Activated CD4-positive, alpha-beta T cell treated with anti-CD3 and anti-CD28 coated beads, Interleukin-2, Interleukin-6, amounts not matched to agents 100 ng/mL and 50 ng/mL, durations not matched to agents 16 hours and 8 hours (primary cell): ENCODE data around the gene ZFPL1.

ENCODE experiments used
- DNase-seq: peaks from one replicate; pipeline ENCODE4 v3.0.0-alpha.2; 2020

Gene ZFPL1

GRCh38 chr11:65095974-65096806 is 12.2 kb downstream of the ZFPL1 start, which contains the start of gene VPS51:
Gene VPS51 (plus strand): TSS chr11:65096214. CDS start chr11:65096251, 37 bp downstream.
- peak; percentile 91 for DNase-seq

DNA sequence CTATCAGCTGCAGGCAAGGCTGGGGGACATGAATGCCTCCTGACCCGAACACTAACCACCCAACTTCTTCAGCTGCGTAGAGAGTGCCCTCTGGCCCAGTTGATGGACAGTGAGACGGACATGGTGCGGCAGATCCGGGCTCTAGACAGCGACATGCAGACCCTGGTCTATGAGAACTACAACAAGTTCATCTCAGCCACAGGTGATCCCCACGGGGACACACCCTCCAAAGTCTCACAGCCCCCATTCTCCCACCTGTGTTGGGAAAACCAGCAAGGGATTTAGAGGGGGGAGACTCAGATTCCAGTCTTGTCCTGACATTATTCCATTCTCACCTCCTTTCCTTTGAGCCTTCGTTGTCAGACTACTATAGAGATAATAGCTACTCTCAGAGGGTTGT is 12.9 kb downstream of the ZFPL1 start:
- no peak for DNase-seq

DNA sequence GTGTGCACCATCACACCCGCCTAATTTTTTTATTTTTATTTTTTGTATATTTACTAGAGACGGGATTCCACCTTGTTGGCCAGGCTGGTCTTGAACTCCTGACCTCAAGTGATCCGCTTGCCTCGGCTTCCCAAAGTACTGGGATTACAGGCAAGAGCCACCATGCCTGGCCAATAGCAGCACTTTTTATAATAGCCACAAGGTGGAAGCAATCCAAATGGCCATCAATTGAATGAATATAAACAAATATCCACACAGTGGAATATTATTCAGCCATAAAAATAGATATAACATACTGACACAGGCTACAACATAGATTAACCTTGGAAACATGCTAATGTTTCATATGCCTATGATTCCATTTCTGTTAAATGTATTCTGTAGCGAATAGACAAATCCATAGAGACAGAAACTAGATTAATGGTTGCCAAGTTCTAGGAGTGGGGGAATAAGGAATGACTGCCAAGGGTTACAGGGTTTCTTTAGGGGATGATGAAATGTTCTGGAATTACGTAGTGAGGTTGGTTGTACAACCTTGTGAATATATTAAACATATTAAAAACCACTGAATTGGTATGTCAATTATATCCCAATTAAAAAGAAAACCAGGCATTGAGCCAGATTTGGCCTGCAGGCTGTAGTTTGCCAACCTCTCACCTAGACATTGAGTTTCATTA is 16.8 kb downstream of the ZFPL1 start:
- DNase-seq, result no peak

DNA sequence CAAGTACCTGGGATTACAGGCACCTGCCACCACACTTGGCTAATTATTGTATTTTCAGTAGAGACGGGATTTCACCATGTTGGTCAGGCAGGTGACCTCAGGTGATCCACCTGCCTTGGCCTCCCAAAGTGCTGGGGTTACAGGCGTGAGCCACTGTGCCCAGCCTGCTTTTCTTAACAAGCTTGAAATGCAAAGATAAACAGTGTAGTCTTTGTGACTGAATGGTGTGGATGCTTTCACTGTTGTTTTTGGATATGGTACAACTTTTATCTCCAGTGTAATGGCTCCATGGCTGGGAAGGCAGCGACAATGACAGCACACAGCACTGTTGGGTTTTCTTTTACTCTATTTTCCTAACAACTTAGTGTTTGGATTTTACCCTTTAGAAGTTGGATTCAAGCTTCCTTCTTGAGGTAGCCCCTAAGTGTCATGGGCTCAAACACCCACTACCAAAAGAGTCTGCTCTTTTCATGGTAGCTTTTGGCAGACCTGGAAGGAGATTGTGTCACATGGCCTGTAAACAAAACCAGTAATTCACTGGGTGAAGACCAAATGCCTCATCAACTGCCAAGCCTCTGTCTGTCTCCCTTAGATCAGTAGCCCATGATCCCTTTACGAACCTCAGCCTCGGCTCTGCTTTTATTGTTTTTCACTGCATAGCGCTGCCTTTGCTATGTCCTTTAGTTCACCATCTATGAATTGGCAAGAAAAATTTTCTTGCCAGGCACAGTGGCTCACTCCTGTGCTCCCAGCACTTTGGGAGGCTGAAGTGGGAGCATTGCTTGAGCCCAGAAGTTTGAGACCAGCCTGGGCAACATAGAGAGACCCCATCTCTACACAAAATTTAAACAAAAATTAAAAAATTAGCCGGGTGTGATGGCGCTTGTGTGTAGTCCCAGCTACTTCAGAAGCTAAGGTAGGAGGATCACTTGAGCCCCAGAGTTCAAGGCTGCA is 18.4 kb downstream of the ZFPL1 start:
- no peak for DNase-seq

DNA sequence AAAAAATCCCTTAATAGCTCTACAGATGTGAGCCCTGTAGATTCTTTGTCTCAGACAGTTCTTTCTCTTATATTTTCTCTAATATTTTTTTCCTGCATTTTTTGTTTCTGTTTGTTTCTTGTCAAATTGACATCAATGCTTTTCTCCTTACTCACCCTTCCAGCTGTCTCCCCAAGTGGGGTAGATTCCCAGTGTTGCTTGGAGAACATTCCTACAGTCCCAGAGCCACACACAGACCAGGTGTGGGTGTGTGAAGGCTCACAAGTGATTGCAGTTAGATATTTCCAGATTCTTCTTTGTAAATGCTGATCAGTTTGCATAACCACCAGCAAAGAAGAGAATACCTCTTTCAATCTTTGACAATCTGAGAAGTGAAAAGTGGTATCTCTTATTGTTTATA is 19.5 kb downstream of the ZFPL1 start:
- no peak for DNase-seq

DNA sequence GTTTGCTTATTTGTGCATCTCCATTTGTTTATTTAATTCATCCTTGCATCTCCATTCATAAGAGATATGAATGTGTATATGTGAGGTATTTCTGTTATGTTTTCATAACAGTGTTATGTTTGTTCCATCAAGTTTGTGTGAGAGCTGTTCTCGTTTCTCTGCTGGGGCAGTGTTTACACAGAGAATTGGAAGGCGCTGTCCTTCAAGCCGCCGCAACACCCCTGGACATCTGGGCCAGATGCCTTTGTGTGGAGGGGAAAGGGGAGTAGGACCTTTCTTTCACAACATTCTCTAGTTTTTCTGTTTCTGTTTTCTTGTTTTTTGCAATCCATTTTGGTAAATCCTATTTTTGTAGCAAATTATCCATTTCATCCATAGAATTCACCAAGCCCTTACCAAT is 20.6 kb downstream of the ZFPL1 start:
- no peak for DNase-seq

DNA sequence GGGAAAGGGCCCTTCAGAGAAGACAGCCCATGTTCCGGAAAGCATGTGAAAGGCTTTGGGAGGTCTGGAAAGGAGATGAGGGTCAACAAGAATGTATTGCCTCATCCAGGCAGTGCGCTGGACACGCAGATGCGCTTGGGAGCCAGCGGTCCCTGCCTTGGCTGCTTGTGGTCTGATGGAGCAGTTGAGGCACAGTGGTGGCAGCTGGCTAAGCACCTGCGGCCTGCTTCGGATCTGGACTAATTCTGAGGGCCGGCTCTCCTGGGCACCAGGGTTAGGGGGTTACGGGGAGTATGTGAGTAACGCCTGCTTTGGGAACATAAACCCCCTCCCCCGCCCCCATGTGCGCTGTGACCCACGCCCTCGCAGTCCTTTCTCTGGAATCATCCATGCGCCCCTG is 23.1 kb downstream of the ZFPL1 start:
- DNase-seq, result no peak

- DNase-seq, result no peak
These were observed 23.9 kb downstream of the ZFPL1 start for GRCh38 chr11:65107751-65108468.

- DNase-seq, result no peak
These were observed 24.6 kb downstream of the ZFPL1 start for GRCh38 chr11:65108469-65109123.

- no peak for DNase-seq
These were observed 25.5 kb downstream of the ZFPL1 start for GRCh38 chr11:65109231-65110198.

DNA sequence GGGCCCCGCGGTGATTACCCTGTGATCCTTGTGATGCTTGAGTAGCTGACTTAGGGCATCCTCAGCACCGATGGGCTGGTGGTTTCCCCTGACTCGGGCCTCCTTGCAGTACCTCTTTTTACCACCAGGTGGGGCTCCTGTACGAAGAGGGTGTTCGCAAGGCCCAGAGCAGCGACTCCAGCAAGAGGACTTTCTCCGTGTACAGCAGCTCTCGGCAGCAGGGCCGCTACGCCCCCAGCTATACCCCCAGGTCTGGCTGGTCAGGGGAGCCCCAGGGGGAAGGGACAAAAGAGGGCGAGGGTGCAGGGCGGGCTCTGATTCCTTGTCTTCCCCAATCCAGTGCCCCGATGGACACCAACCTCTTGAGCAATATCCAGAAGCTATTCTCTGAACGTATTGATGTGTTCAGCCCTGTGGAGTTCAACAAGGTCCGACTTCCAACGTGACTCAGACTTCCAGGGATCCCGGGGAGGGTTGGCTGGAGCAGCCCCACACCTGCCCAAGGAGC is 26.4 kb downstream of the ZFPL1 start:
- peak; percentile 96 for DNase-seq

DNA sequence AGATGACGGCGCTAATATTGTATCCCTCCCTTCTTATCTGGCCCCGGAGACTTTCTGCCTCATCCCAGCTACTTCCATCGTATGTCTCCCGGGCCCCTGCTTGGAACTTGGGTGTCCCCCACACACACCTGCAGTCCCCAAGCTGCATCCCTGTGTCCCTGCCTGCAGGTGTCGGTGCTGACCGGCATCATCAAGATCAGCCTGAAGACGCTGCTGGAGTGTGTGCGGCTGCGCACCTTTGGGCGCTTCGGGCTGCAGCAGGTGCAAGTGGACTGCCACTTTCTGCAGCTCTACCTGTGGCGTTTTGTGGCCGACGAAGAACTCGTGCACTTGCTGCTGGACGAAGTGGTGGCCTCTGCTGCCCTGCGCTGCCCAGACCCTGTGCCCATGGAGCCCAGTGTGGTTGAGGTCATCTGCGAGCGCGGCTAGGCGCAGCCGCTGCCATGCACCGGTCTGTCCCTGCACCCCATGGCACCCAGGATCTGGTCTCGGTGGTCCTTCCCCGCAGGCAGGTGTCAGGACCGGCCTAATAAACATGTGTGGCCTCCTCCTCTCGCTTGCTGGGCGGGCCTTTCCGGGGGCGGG is 27.2 kb downstream of the ZFPL1 start:
- no peak for DNase-seq

DNA sequence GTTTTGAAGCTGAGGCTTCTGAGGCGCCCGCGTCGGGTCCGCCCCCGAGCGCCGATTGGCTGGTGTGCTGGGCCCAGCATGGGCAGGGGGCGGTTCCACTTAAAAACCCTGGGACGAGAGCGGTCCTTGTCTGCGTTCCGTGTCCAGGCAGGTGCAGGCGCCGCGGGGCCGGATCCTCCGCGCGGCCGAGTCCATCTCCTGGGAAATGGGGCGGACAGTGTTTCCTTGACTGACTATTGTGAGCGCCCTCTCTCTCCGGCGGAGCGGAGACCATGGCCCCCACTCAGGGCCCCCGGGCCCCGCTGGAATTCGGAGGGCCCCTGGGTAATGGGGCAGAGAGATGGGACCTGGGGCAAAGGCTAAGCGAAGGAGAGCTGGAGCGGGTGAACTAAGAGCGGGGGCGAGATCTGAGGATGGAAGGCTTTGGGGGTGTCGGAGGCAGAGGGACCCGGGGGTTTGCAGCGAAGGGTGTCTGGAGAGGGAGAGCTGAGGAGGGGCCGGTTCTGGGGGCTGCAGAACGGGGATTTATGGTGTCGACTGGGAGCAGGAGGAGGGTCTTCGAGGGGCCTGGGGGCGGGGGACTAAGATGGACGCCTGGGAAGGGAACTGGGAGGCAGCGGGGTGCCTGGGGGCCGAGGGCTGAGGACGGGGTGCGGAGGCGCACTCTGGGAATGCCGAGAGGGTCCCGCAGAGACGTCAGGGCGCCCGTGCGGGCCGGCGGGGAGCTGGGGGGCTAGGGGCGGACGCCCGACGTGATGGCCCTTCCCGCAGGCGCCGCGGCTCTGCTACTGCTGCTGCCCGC is 27.9 kb downstream of the ZFPL1 start, which contains the start of gene TM7SF2:
TM7SF2 (plus strand) TSS at position 129 of the 802 bp plus-strand sequence; CDS start at position 273, 144 bp downstream.
- DNase-seq, result peak; percentile 97

- peak; percentile 84 for DNase-seq
These were observed 28.7 kb downstream of the ZFPL1 start for GRCh38 chr11:65112546-65113360.

GRCh38 chr11:65113361-65113756 is 29.3 kb downstream of the ZFPL1 start:
- DNase-seq, result no peak

GRCh38 chr11:65113839-65114238 is 29.8 kb downstream of the ZFPL1 start:
- no peak for DNase-seq

DNA sequence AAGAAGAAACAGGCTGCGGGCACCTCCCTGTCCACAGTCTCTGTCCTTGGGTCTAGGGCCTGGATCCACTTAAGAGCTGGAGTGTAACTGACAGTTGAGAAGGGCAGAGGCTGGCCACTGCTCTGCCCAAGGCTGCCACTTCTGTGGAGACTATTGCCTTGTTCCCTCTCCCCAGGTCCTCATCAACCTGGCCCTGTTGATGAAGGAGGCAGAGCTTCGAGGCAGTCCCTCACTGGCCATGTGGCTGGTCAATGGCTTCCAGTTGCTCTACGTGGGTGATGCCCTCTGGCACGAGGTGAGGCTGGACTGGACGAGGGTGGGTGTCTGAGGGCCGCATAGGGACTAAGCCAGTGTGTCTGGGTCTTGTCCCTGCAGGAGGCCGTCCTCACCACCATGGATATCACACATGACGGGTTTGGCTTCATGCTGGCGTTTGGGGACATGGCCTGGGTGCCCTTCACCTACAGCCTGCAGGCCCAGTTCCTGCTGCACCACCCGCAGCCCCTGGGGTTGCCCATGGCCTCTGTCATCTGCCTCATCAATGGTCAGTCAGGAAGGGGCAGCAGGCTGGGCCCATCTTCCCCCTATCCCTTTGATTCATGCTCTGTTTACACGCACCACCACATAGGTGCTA is 30.6 kb downstream of the ZFPL1 start:
- DNase-seq, result no peak
